HG03159 (cell line): ENCODE measurements around the gene CPT1B.

Experiments
- ATAC-seq: cut with Tn5 transposase; IDR thresholded peaks from one replicate; pipeline ENCODE4 v1.9.1; 2021; ENCODE audit warnings: mild to moderate bottlenecking, moderate library complexity; ENCODE audit not compliant: unreplicated experiment

The CPT1B gene

DNA sequence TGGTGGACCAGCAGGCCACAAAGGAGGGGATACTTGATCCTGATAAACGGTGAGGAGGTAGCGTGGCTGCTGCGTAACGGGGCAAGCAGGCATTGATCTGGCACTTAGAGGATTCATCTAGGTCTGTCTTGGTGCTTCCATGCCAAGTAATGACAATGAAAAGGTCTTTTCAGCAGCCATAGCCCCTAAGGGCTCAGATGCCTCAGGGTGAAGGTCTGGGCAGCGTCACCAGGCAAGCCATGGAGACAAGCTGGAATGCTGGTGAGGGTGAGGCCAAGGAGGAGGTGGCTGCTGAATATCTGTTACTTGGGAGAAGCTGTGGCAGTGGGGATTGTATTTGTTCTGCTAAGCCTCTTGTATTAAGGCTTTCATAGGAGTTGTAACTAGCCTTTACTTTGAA is 9.2 kb upstream of the CPT1B start:
- no peak for ATAC-seq

DNA sequence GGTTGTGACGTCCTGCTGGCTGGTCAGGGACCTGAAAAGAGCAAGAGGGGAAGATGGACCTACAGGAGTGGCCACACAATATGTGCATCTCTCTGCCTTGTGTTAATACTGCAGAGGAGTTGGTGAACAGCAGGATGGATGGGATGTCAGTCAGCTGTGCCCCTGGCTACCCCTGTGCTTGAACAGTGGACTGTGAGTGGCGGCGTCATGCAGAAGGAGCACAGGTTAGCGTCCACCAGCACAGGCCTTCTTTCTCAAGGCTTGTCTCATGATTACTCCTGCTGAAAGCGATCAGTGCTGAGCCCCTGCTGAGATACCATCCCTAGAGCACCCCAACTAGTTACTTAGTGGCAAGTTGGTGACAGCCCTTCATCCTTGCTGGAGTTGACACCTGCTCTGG is 8.2 kb upstream of the CPT1B start:
- no peak for ATAC-seq

DNA sequence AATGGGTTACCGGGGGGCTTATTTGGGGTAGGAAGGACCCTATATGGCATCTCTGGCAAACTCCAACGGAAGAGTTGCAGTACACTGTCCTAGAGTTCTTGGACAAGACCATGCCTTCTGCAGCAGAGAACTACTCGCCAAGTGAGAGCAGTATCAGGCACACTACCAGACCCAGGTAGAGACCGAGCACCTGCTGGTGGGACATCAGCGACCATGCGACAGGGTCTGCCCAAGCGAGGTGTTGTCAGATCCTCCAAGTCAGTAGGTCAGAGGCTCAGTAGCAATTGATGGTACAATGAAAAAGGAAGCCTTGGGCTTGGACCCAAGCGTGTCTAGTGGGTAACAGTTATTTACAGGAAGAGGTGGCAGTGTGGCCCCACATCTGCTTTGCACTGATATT is 7.6 kb upstream of the CPT1B start:
- ATAC-seq, result no peak

DNA sequence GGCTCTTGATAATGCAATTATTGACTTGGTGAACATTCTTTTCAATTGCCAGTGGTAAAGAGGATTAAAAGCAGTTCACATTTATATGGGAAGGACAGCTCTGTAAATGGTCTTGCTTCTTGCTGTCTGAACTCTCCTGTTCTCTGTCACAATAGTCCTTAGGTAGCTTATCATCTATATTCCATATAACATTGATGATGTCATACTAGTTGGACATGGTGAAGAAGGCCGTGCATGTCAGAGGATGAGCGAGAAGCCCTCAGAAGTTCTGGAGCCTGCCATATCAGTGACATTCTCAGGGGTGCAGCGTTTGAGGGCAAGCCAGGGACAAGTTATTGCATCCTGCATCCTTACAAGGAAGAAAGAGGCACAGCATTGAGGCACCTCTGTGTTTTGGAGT is 7.0 kb upstream of the CPT1B start:
- ATAC-seq, result no peak

DNA sequence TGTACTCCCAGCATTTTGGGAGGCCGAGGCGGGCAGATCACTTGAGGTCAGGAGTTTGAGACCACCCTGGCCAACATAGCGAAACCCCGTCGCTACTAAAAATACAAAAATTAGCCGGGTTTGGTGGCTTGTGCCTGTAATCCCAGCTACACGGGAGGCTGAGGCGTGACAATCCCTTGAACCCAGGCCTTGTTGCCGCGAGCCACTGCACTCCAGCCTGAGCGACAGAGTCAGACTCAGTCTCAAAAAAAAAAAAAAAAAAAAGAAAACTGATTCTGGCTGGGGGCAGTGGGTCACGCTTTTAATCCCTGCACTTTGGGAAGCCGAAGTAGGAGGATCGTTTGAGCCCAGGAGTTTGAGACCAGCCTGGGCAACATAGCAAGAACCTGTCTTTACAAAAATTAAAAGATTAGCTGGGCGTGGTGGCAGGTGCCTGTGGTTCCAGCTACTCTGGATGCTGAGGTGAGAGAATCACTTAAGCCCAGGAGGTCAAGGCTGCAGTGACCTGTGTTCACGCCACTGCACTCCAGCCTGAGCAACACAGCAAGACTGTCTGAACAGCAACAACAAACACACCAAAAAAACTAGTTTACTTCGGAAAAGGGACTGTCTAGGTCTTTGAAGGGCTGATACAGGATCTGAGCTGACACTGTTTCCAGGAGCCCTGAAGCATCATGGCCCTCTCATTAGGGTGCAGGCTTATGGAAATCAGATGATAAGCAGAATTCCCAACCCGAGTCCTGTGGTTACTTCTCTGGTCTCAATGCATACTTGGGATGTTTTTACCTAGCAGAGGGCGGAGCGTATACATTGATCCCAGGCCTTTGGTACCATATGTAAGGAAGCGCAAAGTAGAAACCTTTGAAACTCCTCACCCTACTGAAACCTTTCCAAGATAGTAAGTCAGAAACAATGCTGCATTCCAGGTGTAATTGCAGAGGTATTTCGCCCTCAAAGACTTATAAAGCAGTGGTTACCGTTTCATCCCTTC is 6.2 kb upstream of the CPT1B start:
- no peak for ATAC-seq

DNA sequence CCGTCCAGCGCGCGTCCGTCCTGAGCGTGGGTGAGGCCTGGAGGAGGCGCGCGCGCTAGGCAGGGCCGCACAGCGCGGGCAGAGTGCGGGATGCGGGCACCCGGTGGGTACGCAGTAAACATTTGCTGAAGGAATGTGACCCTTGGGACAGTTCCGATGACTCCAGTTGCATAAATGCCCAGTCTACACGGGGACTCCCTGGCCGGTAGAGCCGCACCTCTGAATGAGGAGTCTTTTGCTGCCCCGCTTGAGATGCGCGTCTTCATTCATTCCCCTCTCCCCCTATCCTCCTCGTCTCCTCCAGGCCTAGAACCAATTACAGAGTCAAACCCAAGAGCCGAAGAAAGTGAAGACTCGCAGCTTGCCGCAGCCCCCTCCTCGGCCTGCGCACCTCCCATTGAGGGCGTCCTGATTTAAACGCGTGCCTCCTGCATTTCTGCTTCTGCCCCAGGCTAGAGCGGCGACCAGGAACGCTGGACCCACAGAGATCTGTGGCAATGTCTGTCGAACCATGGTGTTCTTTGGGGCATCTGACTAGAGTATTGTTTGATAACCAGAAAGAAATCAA is 5.2 kb upstream of the CPT1B start:
- peak; percentile 33 for ATAC-seq

DNA sequence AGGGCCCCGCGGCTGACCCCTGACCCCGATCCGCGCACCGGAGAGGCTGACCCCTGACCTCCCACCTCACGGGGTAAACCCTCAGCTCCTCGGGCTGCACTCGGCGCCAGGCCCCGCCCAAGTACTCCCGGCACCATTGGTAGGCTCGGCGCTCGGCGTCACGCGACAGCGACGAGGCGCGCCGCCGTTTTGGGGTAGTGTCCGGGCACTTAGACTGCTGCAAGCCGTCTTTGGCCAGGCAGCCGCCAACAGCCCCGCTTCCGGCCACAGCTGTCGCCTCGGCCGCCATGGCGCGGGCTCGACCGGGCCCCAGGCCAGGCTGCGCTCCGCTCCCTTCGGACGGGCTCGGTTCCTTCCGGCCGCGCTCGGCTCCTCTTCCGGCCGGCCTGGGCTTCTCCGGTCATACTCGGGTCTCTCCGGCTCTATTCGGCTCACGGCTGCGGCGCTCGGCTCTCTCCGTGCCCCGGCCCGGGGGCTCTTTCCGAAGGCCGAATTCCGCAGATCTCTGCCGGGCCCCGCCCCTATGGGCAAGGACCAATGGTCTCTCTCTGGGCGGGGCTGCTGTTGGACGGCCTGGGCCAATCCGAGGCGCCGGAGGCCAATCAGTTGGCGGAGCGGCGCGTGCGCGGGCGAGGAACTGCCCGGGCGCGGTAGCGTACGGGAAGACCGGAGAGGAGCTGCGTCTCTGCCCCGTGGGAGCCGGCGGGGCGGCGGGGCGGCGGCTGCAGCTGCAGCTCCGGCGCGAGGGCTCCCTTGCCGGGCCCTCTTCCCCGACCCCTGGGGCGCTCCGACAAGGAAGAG is 4.5 kb upstream of the CPT1B start, which contains the start of gene CHKB:
Gene CHKB (minus strand): TSS at position 357 of the 801 bp plus-strand sequence. CDS start 68 bp downstream, at position 289.
- peak; percentile 86 for ATAC-seq

DNA sequence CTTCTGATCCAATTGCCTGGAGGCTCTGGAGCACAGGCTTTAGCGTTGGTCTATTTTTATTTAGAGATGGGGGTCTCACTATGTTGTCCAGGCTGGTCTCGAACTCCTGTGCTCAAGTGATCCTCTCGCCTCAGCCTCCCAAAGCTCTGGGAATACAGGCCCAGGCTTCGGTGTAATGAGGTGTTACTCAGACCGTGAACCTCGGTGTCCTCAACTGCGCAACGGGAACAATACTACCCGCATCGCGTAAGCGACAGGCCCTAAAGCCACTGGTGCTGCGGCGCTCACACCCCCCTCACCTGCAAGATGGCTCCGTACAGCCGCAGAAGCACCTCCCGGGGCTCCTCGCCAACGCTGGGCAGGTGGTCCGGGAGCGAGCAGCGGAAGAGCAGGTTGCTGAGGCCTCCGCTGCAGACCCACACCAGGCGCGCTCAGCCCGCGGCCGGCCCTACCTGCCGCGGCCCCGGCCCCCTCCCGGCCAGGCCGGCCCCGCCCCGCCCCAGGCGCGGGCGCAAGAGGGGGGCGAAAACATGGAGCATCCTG is 3.8 kb upstream of the CPT1B start:
- ATAC-seq, result peak; percentile 14

DNA sequence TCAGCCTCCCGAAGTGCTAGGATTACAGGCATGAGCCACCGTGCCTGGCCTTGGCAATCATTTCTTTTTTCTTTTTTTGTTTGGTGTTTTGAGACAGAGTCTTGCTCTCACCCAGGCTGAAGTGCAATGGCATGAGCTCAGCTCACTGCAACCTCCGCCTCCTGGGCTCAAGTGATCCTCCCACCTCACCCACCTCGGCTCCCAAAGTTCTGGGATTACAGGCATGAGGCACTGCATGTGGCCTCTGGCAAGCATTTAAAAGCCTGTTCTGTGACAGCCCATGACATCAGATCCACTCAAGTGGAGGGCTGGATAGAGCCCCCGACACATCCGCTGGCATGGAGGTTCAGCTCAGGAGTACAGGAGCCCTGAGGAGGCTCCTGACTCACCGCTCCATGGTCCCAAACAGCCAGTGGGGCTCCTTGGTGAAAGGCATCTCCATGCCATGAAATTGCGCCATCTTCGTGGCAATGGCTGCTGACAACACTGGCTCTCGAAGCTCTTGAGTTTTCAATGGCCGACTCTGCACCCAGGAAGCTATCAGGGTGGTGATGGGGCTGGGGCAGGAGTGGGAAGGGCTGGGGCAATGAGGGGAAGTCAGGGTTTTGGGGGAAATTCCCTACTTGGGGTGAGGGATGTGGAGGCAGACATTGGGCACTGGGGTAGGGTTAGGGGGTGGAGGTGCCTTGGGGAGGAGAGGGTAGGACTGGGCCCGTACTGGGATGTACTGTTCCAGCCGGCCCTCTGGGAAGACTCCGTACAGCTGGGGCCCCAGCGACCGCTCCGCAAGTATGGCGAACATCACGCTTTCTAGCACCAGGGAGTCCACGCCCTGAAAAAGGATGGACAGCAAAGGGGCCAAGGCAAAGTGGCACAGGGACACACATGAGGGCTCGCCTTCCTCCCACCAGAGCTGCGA is 3.1 kb upstream of the CPT1B start:
- no peak for ATAC-seq

DNA sequence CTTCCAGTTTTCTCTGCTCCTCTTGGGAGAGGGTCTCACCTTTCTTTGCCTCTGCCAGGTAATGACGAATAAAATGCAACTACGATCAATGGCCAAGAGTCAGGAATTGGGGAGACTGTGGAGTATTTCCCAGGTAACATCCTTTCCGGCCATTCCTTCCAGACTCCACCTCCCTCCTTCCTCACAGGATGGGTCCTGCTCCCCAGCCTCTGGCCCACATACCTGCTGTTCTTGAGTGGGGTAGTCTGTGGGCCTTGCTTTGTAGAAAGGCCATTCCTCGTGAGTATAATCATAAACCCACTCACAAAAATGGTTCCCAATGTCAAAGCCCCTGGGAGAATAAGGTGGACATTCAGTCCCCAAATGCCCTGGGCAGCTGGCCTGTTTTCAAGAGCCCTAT is 1.5 kb upstream of the CPT1B start:
- ATAC-seq, result no peak

DNA sequence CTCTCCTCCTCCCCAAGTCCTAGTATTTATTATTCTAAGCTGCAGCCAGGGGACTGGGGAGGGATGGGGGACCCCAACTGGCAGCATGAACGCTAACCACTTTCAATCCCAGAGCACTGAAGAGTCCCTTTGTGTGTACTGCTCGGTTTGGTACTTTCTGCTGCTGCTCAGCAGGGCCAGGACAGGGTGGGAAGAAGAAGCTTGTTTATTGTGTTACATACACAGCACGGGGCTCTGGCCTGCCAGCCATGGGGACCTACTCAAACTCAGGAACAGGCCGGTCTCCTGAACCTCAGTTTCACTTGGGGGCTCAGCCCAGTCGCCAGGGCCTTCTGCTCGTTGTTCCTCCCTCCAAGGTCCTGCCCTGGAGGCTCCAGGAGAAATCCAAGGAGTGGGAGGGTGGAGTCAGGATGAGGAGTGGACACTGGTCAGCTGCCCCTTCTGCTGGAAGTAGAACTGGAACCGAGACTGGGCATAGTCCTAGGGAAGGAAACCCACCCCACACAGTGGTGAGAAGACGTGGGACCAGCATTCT is 616 bp upstream of the CPT1B start:
- no peak for ATAC-seq

DNA sequence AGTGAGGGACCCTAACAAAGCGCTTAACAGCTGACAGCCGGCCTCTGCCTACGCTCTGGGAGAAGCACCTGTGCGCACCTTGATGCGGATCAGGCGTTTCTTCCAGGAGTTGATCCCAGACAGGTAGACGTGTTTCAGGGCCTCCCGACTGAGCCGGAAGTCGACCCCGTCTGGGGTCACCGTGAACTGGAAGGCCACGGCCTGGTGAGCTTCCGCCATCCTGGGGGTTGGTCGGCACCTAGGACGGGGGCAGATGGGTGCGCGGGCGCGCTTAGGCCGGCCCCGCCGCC is 585 bp downstream of the CPT1B start:
- ATAC-seq, result no peak

DNA sequence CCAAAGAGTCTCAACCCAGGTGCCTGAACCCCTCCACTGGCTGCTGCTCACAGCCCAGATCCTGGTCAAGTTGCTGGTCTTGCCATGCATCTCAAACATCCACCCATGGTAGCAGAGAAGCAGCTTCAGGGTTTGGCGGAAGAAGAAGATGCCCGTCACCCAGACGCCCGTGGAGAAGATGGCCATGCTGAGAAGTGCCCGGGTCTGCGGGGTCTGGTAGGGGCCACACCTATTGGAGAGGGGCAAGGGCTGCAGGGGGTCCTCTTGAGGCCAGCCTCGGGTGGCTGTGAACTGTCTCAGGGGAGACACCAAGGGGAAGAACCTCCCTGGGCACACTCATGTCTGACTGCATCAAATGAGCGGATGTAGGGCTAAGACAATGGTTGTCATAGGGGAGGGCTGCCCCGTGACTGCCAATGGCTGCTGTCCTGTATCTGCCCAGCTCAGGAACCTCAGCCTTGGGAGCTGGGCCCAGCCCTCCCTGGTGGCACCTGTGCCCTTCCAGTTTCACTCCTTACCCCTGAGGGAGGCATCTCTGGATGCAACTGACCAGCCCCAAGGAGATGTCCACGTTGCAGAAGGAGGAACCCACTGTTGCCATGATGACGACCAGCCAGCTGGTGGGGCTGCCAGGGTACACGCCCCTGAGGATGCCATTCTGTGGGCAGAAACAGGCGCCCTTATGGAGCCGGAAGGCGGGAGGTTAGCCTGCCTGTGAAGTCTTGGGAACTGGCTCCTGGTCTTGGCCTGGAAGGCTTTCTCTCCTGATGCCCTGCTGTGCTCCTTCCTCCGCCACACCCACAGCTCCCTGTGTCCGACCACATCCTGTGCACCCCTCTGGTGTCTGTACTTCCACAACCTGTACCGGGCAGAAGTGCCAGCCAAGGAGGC is 1.2 kb downstream of the CPT1B start:
- ATAC-seq, result no peak

DNA sequence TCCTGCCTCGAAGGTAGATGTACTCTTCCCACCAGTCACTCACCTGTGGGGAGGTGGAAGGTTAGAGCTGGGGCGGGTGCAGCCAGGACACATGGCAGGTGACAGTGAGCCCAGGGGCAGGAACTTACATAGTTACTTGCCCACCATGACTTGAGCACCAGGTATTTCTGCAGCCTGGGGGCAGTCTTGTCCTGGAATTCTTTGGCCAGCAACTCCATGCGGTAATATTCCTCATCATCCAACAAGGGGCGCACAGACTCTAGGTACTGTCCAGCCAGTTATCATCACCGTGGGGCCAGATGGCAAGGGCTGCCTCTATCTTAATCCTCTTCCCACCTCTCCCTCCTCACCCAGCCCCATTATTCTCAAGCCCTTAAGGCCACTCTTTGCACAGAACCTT is 2.2 kb downstream of the CPT1B start:
- no peak for ATAC-seq

DNA sequence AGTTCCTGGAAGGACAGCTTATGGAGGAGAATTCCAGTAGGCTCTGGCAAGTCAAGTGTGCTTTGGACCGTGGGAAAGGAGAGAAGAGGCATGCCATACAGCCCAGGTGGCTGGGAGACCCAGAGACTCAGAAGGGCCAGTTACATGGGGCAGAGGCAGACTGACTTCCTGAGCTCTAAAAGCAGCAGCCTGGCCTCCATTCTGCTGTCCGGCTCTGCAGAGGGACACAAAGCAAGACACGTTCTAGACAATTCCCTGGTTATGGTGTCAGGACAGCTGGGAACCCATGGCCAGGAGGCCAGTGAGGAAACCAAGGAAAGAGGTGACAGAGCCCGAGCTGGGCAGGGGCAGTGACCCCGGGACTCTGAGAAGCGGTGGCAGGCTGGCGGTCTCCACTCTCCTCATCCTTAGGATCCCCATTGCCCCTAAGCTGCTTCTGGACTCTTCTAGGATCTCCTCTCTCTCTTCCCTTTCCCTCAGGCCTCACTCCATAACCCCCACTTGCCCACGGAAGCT is 2.7 kb downstream of the CPT1B start:
- no peak for ATAC-seq

DNA sequence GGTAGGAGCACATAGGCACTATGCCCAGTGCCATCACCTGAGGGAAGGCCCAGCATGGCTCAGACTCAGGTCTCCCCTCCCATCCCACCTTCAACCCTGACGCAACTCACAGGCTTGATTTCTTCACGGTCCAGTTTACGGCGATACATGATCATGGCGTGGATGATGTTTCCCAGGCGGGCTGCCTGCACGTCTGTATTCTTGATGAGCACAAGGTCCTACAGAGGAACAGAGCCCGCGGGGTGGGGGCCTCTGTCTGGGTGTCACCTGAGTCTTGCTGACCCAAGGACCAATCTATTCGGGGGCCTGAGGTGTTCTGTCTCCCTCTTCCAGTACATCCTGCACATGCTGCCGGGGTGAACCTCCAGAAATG is 3.9 kb downstream of the CPT1B start:
- ATAC-seq, result no peak

DNA sequence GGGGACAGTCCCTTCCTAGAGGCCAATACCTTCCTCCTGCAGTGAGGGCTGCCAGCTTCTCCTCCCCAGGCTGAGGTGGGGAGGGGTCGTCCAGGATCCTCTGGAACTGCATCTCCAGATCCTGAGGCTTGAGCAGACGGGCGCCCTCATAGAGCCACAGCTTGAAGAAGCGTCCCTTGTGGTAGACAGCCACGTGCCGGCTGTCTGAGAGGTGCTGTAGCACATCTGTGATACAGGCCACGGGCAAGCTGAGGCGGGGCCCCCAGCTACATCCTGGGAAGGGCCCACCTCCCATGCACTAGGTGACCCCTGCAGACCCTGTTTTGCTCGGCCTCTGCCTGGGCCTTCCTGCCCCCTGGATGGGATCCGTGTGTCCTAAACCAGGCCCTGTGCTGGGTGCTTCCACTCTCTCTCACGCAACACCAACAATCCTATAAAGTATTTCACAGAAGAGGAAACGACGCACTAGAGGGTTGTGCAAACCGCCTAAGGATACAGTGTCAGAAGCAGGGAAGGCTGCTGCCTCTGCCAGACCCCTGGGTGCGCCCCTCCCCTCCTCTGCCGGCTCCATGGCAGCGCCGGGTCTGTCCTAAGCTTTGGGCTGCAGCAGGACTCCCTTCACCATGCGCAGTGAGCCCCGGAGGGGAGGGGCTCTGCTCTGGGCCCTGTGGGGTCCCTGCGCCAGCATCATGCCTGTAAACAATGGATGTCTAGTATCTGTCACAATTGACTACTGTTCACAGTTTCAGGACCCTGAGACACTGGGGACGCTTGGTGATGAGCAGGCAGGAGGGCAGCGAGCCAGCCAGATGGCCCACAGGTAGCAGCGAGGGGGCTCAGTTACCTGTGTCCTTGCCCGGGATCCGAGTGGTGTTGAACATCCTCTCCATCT is 4.5 kb downstream of the CPT1B start:
- no peak for ATAC-seq

DNA sequence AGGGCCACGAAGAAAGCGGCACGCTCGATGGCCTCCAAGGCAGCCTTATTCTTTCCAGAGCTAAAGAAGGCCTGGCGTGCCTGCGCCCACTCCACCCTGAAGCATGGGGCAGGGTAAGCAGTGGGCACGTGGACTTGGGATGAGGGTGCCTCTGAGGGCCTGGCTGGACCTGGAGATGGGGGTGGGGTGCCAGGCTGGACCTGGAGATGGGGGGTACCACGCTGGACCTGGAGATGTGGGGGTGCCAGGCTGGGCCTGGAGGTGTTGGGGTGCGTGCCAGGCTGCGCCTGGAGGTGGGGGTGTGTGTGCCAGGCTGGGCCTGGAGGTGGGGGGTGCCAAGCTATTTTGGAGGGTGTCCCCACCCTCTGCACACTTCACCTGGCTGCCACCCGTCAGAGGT is 5.3 kb downstream of the CPT1B start:
- no peak for ATAC-seq
